Measurements from ENCODE around the gene TMEM212. TPM values are rescaled to one million over a fixed set of nuclear protein-coding genes. Genes with fewer than 3 reads are reported as not detected.
"Not testable (repeated sequence)": the region's sequence is repeated elsewhere in the genome, so short reads cannot be mapped to it uniquely, and the experiment has no call there.

Gene TMEM212
- total and polyA plus RNA-seq, 7 donors, result not detected

DNA sequence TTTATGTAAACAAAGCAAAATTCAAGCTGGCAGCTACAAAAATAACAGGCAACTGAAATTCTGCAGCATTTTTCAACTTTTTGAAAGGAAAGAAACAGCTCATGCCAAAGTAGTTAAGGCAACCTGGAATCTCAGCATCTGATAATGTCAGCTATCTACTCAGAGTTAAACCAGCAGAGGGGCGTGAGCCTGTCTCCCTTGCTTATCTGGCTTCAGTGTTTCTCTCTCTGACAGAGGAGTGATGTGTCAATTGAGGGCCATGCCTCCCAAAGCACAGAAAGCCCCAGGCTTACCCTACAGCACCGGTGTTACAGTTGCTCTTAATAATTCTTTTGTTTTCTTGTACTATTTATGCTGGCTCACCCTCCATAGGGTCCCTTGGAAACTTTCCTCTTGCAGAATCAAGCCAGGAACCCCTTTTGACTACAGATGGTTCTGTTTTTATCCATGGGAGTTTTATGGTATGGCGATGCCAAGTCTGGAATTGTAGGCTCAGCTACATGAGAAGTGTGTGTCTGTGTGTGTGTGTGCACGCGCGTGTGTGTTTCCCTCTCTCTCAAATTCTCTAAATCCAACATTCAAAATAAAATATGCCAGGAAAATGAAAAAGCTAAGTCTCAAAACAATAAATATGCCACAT, 7.3 kb downstream of the TMEM212 start:
- Histone ChIP-seq H3K27me3 (no peaks in the 10 kb centered on the region), H3K4me3 (no peak overlapping the region), H3K9me3 (peaks cover 0 to 3% (median 0%) of the 10 kb centered on the region in 4 donors), H3K27ac (no peak overlapping the region), H3K4me1 (no peaks in the 10 kb centered on the region), H3K36me3 (no peaks in the 10 kb centered on the region)
- DNase-seq, result no peak
- intact Hi-C loops (cut with DNase I), result no loop called here
- WGBS, 2 donors, result 83 to 89% methylated on average over 6 of the region's 6 CpGs
- no peak for TF ChIP-seq EP300 (IDR thresholded peaks at IDR 0.05)

DNA sequence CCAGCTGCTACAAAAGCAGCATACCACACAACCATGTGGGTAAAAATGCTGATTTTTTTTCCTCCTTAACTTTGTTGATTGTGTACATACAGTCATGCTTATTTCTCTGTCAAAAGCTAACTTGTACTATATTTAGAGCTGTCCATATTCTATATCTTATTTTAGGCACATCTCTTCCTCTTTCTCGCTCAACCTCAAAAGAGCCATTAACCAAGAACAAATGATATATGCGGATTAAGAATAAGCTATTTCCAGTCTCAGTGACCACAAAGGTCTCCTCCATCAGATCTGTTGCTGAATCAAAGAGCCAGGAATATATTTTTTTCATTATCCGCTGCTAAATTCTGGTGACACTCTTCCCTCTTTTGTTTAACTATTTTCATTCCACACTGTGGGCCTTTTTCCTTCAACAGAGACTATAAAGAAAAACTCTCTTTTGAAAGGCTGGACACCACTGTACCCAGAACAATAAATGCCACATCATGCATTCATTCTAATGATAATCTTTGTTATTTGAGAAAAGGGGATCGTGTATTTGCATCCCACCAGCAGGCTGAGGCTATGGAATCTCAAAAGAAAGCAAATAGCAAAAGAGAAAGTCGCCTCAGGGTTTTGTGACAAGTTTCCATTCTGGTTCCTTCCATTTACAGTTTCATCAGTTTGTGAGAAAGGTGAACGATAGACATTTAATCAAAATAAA, 8.0 kb downstream of the TMEM212 start:
- no peak for DNase-seq
- 75 to 85% methylated on average over 6 of the region's 6 CpGs for WGBS, 2 donors
- Histone ChIP-seq H3K27me3 (no peaks in the 10 kb centered on the region), H3K27ac (no peak overlapping the region), H3K4me3 (no peak overlapping the region), H3K4me1 (no peaks in the 10 kb centered on the region), H3K9me3 (peaks cover 0 to 3% (median 0%) of the 10 kb centered on the region in 4 donors), H3K36me3 (no peaks in the 10 kb centered on the region)
- TF ChIP-seq POLR2A (IDR thresholded peaks at IDR 0.05) (no peak), EP300 (IDR thresholded peaks at IDR 0.05) (no peak), CTCF (IDR thresholded peaks at IDR 0.05) (no peak), POLR2AphosphoS5 (IDR thresholded peaks at IDR 0.05) (no peak)
- intact Hi-C loops (cut with DNase I), result no loop called here

GRCh38 chr3:171851660-171852058, 8.5 kb downstream of the TMEM212 start:
- no peaks in the 10 kb centered on the region for H3K4me1 ChIP-seq
- no peaks in the 10 kb centered on the region for H3K36me3 ChIP-seq
- intact Hi-C loops (cut with DNase I), result no loop called here
- TF ChIP-seq POLR2AphosphoS5 (IDR thresholded peaks at IDR 0.05) (no peak), EP300 (IDR thresholded peaks at IDR 0.05) (no peak), CTCF (IDR thresholded peaks at IDR 0.05) (no peak)
- WGBS, 2 donors, result 49 to 69% methylated on average over 5 of the region's 5 CpGs
- no peak for DNase-seq
- peaks cover 0 to 3% (median 0%) of the 10 kb centered on the region in 4 donors for H3K9me3 ChIP-seq
- H3K27ac ChIP-seq, result no peak overlapping the region
- H3K4me3 ChIP-seq, result no peak overlapping the region
- H3K27me3 ChIP-seq, result no peaks in the 10 kb centered on the region

- DNase-seq, result no peak
- H3K4me3 ChIP-seq, result no peak overlapping the region
- whole genome bisulfite sequencing, 2 donors, result 90 to 91% methylated on average over 2 of the region's 2 CpGs
- no peaks in the 10 kb centered on the region for H3K27me3 ChIP-seq
- peaks cover 0 to 3% (median 0%) of the 10 kb centered on the region in 4 donors for H3K9me3 ChIP-seq
- no peaks in the 10 kb centered on the region for H3K4me1 ChIP-seq
- H3K27ac ChIP-seq, result no peak overlapping the region
- H3K36me3 ChIP-seq, result no peaks in the 10 kb centered on the region
- intact Hi-C loops (cut with DNase I), result no loop called here
- TF ChIP-seq POLR2AphosphoS5 (IDR thresholded peaks at IDR 0.05), result no peak
- TF ChIP-seq POLR2A (IDR thresholded peaks at IDR 0.05), result no peak
- no peak for TF ChIP-seq EP300 (IDR thresholded peaks at IDR 0.05)
Observed at GRCh38 chr3:171854649-171855305, 11.6 kb downstream of the TMEM212 start.

DNA sequence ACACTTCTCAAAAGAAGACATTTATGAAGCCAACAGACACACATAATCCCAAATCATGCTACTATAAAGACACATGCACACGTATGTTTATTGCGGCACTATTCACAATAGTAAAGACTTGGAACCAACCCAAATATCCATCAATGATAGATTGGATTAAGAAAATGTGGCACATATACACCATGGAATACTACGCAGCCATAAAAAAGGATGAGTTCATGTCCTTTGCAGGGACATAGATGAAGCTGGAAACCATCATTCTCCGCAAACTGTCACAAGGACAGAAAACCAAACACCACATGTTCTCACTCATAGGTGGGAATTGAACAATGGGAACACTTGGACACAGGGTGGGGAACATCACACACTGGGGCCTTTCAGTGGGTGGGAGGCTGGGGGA, 15.6 kb downstream of the TMEM212 start:
- H3K27me3 ChIP-seq; H3K9me3 ChIP-seq; H3K27ac ChIP-seq; DNase-seq; H3K4me3 ChIP-seq; intact Hi-C loops (cut with DNase I); H3K36me3 ChIP-seq: not testable (repeated sequence)
- H3K4me1 ChIP-seq, result peaks cover 0 to 15% (median 12%) of the 10 kb centered on the region in 4 donors
- WGBS, 2 donors, result 96 to 98% methylated on average over 4 of the region's 4 CpGs

DNA sequence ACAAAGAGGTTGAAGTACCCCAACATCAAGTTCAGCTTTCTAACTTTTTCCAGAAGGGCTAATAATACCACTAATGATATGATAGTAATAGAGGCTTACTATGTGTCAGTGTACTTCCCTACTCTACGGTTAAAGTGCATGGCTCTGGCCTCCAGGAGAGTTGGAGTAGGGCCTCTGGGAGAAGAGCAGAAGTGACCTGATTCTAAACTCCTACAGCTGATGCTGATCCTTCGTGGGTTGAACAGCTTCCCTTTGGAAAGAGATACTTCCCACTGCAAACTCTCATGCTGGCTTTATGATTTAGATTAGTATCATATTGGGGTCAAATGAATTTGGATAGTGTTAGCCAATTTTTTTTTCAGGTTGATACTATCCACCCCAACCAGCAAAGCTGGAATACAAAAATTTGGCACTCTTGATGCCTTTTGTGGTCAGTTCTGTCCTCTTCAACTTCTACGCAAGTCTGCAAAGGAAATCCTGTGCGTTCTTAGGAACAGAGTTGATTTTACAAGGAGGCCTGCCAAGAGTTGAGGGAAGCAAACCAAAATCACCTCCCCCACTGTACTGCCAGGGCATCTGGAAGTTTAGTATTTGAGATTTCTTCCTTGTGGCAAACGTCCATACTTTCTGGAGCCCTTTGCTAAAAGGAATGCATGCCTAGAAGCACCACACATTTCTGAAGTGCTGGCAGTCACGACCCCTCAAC, 17.8 kb downstream of the TMEM212 start:
- Histone ChIP-seq H3K27ac (peak overlapping the region in 3 of 4 donors; percentile 2 to 56 (median 51)), H3K36me3 (no peaks in the 10 kb centered on the region), H3K27me3 (no peaks in the 10 kb centered on the region), H3K4me1 (peaks cover 0 to 15% (median 12%) of the 10 kb centered on the region in 4 donors), H3K4me3 (no peak overlapping the region), H3K9me3 (no peaks in the 10 kb centered on the region)
- WGBS, 2 donors, result 51 to 69% methylated on average over 6 of the region's 6 CpGs
- no peak for TF ChIP-seq EP300 (IDR thresholded peaks at IDR 0.05)
- TF ChIP-seq POLR2AphosphoS5 (IDR thresholded peaks at IDR 0.05), result peak in 3 of 4 donors; percentile 16 to 50 (median 42)
- intact Hi-C loops (cut with DNase I), result no loop called here
- no peak for DNase-seq

All from sigmoid colon (tissue), 7 donors.